ENCODE results near the gene ITIH1. TPM values are rescaled to one million over a fixed set of nuclear protein-coding genes. Genes with fewer than 3 reads are reported as not detected.

Gene ITIH1
- total RNA-seq, result not detected in 2 replicates

DNA sequence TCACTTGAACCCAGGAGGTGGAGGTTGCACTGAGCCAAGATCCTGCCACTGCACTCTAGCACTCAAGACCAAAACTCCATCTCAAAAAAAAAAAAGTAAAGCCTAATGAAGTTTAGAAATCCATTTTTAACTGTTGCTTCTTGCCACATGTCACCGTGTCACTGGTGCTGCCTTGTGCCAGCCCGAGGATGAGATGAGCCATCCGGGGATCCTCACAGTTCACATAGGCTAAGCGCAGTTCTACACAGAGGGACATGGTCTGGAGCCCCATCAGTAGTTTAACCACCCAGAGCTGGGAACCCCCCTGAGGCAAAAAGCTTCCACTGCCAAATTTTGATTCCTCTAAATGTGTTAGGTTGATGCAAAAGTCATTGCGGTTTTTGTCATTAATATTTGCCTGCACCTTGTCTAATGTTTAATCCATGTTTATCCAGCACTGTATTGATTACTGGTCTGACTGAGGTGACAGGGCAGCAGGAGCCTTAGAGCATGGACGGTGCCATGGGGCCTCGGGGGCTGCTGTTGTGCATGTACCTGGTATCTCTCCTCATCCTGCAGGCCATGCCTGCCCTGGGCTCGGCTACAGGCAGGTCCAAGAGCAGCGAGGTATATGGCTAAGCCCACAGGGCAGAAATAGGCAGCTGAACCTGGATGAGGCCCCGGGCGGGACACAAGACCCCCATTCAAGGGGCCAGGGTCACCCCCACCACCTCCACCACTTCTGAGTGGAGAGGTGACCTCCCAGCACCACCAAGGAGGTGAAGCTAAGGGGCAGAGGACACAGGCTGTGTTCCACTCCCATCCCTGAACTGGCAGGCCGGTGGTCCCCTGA lies at the start of gene ITIH1:
Gene ITIH1, plus strand, starts transcription at position 473 of the 832 bp plus-strand sequence. Its CDS starts 17 bp downstream, at position 490.

DNA sequence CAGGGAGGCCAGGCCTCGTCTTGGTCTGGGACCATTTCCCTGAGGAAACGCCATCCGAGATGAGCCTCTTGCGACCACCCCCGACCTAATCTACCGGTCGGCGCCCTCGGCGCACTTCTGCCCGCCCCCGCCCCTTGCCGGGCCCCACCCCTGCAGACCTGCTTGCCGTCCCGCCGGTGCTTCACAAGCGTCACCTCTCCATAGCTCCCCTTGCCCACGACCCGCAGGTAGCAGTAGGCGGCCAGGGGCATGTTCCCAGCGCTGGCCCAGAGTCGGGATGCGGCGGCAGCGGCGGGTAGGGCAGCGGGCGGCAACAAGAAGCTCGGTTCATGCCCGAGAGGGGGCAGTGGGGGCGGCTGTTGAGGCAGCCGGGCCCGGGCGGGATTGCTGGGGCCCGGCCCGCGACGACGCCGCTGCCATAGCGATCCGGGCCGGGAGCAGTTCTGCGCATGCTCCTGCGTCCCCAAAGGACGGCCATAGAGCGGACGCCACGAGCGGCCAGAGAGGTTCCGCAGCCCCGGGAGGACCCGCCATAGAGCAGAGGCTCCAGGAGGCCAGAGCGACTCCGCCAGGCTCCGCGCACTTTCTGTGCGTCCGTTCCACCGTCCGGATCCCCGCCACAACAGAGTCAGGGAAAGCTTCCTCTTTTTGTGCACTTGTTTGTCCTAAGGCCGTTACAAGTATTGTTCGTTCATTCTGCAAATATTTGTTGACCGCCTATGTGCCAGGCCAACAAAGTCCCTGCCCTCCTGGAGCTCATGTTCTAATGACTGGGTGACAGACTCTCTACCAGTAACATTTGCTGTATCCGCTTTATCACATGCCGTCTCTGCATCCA lies 6.7 kb upstream of the ITIH1 start, which contains the start of gene NEK4:
Gene NEK4, minus strand, starts transcription at position 445 of the 838 bp plus-strand sequence. Its CDS starts 194 bp downstream, at position 251.

DNA sequence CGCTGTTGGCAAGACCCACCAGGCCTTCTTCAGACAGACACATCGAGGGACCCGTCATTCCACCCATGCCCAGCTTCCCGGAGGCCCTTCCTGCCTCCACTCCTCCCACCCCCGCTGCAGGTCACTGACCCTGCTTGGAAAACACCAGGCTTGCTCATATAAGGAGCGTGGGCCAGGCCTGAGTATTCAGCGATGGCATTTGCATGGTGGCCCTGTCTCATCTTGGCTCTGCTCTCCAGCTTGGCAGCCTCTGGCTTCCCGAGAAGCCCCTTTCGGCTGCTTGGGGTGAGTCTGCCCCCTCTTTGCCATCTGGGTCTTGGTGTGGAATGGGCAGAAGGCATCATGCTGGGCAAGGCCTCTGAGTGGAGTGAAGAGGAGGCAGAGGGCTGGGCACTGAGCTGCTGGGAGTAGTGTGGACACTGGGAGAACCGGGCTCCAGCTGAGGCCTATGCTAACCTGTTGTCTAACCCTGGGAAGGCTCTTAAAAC lies 17.3 kb downstream of the ITIH1 start, which contains the start of gene ITIH3:
Gene ITIH3, plus strand, starts transcription at position 185 of the 488 bp plus-strand sequence. Its CDS starts 8 bp downstream, at position 193.

DNA sequence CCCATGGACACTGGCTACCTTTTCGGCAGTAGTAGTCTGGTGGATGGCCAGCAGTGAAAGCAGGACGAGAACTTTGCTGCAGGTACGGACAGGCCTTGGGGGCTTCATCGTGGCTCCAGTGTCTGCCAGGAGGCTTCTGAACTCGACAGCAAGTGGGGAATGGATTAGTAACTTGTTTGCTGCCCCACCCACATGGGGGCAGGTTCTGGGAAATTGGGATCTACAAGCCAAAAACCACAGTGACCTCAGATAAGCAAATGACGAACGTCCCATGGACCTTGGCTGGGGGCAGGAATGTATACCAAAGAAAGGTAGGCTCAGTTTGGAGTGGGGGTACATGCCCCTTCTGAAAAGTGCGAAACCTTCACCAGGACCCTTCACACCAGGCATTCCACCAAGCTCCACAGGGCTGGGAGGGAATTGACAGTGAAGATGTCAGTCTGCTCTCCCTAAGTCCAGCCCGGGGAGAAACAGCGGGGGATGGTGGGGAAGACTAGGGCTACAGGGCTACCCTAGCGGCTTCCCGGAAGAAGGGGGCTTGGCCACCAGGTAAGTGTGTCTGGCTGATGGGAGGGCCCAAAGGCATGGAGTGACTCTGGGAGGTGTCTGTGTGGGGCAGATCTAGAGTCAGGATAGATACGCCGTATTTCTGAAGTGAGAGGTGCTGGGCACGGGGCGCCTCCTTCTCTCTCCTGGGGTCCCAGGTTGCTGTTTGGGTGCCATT lies 53.3 kb downstream of the ITIH1 start, which contains the start of gene ITIH4:
Gene ITIH4, minus strand, starts transcription at position 138 of the 724 bp plus-strand sequence. Its CDS starts 30 bp downstream, at position 108.

GRCh38 chr3:52834871-52835501 lies 57.6 kb downstream of the ITIH1 start, which contains the start of gene MUSTN1:
MUSTN1 (minus strand) TSS chr3:52835019; CDS start chr3:52834948, 71 bp downstream.

Other genes starting within 250 kb of the ITIH1 start
- gene NT5DC2, start 243.7 kb upstream of the ITIH1 start, total RNA-seq, result 94.4 and 113 TPM in 2 replicates
- 0.18 and 0.65 TPM in 2 replicates for gene UQCC5, start 241.0 kb upstream of the ITIH1 start, total RNA-seq
- 21.1 and 43.1 TPM in 2 replicates for gene PBRM1, start 91.7 kb upstream of the ITIH1 start, total RNA-seq
- gene GNL3, start 91.6 kb upstream of the ITIH1 start, total RNA-seq, result 76.4 and 77.9 TPM in 2 replicates
- gene GLT8D1, start 71.8 kb upstream of the ITIH1 start, total RNA-seq, result 95.6 and 102 TPM in 2 replicates
- gene SPCS1, start 71.5 kb upstream of the ITIH1 start, total RNA-seq, result 151 and 153 TPM in 2 replicates
- 9.7 and 12.2 TPM in 2 replicates for gene NEK4, start 6.7 kb upstream of the ITIH1 start, total RNA-seq
- 0.65 and 4.9 TPM in 2 replicates for gene ITIH3, start 17.2 kb downstream of the ITIH1 start, total RNA-seq
- gene ITIH4, start 53.1 kb downstream of the ITIH1 start, total RNA-seq, result 0.49 and 4.5 TPM in 2 replicates
- gene MUSTN1, start 57.4 kb downstream of the ITIH1 start, total RNA-seq, result not detected in 2 replicates
- 11.6 and 12.0 TPM in 2 replicates for gene STIMATE, start 119.9 kb downstream of the ITIH1 start, total RNA-seq

All from cardiac atrium fibroblast (primary cell).